Measurements from ENCODE around the gene FMNL1. TPM values are rescaled to one million over a fixed set of nuclear protein-coding genes. Genes with fewer than 3 reads are reported as not detected.

FMNL1 gene
- total RNA-seq, 1 experiment from 2014 or later: 3.0 TPM

DNA sequence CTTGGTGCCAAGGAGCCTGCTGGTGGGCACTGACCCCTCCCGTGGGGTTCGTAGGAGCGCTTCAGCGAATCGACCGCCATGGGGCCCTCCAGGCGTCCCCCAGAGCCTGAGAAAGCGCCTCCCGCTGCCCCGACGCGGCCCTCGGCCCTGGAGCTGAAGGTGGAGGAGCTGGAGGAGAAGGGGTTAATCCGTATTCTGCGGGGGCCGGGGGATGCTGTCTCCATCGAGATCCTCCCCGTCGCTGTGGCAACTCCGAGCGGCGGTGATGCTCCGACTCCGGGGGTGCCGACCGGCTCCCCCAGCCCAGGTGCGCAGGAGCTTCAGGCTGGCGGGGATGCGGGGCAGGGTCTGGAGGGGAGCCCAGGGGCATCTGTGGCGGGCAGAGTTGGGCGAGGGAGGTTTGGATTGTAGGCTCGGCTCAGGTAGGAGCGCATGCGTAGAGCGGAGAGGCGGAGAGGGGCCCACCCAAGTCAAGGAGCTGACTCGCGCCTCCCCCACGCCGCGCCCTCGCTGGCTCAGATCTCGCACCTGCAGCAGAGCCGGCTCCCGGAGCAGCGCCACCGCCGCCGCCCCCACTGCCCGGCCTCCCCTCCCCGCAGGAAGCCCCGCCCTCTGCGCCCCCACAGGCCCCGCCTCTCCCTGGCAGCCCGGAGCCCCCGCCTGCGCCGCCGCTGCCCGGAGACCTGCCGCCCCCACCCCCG is 19.8 kb downstream of the FMNL1 start:
- H3K9me3 ChIP-seq: no peaks in the 10 kb centered on the region
- BruUV-seq (replicated peaks): no TSS peak
- peak overlapping the region; percentile 63 for H3K4me3 Mint-ChIP-seq (ENCODE audit: unreplicated experiment)
- TF ChIP-seq, protein P1, sequence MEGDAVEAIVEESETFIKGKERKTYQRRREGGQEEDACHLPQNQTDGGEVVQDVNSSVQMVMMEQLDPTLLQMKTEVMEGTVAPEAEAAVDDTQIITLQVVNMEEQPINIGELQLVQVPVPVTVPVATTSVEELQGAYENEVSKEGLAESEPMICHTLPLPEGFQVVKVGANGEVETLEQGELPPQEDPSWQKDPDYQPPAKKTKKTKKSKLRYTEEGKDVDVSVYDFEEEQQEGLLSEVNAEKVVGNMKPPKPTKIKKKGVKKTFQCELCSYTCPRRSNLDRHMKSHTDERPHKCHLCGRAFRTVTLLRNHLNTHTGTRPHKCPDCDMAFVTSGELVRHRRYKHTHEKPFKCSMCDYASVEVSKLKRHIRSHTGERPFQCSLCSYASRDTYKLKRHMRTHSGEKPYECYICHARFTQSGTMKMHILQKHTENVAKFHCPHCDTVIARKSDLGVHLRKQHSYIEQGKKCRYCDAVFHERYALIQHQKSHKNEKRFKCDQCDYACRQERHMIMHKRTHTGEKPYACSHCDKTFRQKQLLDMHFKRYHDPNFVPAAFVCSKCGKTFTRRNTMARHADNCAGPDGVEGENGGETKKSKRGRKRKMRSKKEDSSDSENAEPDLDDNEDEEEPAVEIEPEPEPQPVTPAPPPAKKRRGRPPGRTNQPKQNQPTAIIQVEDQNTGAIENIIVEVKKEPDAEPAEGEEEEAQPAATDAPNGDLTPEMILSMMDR (IDR thresholded peaks at IDR 0.05; ENCODE audit: insufficient read depth in 1 of 2, low read depth in 1 of 2, low read length in 1 of 2, severe bottlenecking in 1 of 2, unreplicated experiment in 1 of 2): no peak
- H3K27ac Mint-ChIP-seq (ENCODE audit: unreplicated experiment): no peak overlapping the region
- H3K36me3 Mint-ChIP-seq (ENCODE audit: insufficient read depth, unreplicated experiment): peaks cover 14% of the 10 kb centered on the region
- H3K27me3 ChIP-seq (replicated peaks; ENCODE audit: control insufficient read depth, insufficient read depth, low read length): no peaks in the 10 kb centered on the region
- peaks cover 3% of the 10 kb centered on the region for H3K4me1 Mint-ChIP-seq (ENCODE audit: low read depth, unreplicated experiment)
- H3K4me3 ChIP-seq (ENCODE audit: low read depth, low read length): peak overlapping the region; percentile 25
- no peaks in the 10 kb centered on the region for H3K36me3 ChIP-seq (ENCODE audit: control insufficient read depth, insufficient read depth, low read length)
- intact Hi-C loops (cut with micrococcal nuclease; ENCODE audit: unreplicated experiment): no loop called here
- peaks cover 3% of the 10 kb centered on the region for H3K27me3 Mint-ChIP-seq (ENCODE audit: insufficient read depth, unreplicated experiment)
- DNase-seq: peak in 1 of 2 experiments; percentile 56
- POLR2A ChIA-PET: interaction anchor here (1.4 kb wide), 1 partner anchor 80 kb away, joined by 7 read pairs; the partner anchor contains the start of gene HEXIM2
- H3K9me3 Mint-ChIP-seq (ENCODE audit: unreplicated experiment): no peaks in the 10 kb centered on the region
- peaks cover 7% of the 10 kb centered on the region for H3K4me1 ChIP-seq
- CTCF ChIA-PET: interaction anchor here (0.6 to 2.5 kb wide), 5 partner anchors 22 to 144 kb away, joined by 3 to 12 read pairs (median 5); partner anchors contain the start of gene ACBD4

GRCh38 chr17:45242029-45242414 is 20.3 kb downstream of the FMNL1 start:
- Histone ChIP-seq H3K27me3 (replicated peaks; ENCODE audit: control insufficient read depth, insufficient read depth, low read length) (no peaks in the 10 kb centered on the region), H3K4me3 (ENCODE audit: low read depth, low read length) (no peak overlapping the region), H3K4me1 (peaks cover 10% of the 10 kb centered on the region), H3K9me3 (no peaks in the 10 kb centered on the region), H3K36me3 (ENCODE audit: control insufficient read depth, insufficient read depth, low read length) (no peaks in the 10 kb centered on the region)
- TF ChIP-seq, protein P1 (IDR thresholded peaks at IDR 0.05; ENCODE audit: insufficient read depth in 1 of 2, low read depth in 1 of 2, low read length in 1 of 2, severe bottlenecking in 1 of 2, unreplicated experiment in 1 of 2): no peak
- intact Hi-C loops (cut with micrococcal nuclease; ENCODE audit: unreplicated experiment): no loop called here
- Mint-ChIP-seq H3K27me3 (ENCODE audit: insufficient read depth, unreplicated experiment) (peaks cover 3% of the 10 kb centered on the region), H3K9me3 (ENCODE audit: unreplicated experiment) (no peaks in the 10 kb centered on the region), H3K4me1 (ENCODE audit: low read depth, unreplicated experiment) (peaks cover 9% of the 10 kb centered on the region), H3K27ac (ENCODE audit: unreplicated experiment) (no peak overlapping the region), H3K4me3 (ENCODE audit: unreplicated experiment) (peak overlapping the region; percentile 28), H3K36me3 (ENCODE audit: insufficient read depth, unreplicated experiment) (peaks cover 14% of the 10 kb centered on the region)
- no TSS peak for BruUV-seq (replicated peaks)
- ChIA-PET POLR2A (interaction anchor here (1.4 kb wide), 1 partner anchor 81 kb away, joined by 7 read pairs; the partner anchor contains the start of gene HEXIM2), CTCF (interaction anchor here (0.6 to 2.5 kb wide), 4 partner anchors 36 to 143 kb away, joined by 3 to 12 read pairs (median 4); partner anchors contain the start of gene ACBD4)
- DNase-seq: no peak

DNA sequence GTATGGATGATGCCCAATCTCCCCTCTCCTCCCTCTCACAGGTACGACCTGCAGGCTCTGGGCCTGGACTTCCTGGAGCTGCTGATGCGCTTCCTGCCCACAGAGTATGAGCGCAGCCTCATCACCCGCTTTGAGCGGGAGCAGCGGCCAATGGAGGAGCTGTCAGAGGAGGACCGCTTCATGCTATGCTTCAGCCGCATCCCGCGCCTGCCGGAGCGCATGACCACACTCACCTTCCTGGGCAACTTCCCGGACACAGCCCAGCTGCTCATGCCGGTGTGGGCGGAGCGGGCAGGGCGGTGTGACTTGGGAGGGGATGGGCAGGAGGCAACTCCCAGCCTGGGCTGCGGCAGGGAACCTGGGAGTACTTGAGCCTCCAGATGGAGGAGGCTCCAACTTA is 22.1 kb downstream of the FMNL1 start:
- Mint-ChIP-seq H3K36me3 (ENCODE audit: insufficient read depth, unreplicated experiment) (peaks cover 21% of the 10 kb centered on the region), H3K4me3 (ENCODE audit: unreplicated experiment) (no peak overlapping the region), H3K27ac (ENCODE audit: unreplicated experiment) (no peak overlapping the region), H3K4me1 (ENCODE audit: low read depth, unreplicated experiment) (peaks cover 10% of the 10 kb centered on the region), H3K27me3 (ENCODE audit: insufficient read depth, unreplicated experiment) (peaks cover 3% of the 10 kb centered on the region), H3K9me3 (ENCODE audit: unreplicated experiment) (no peaks in the 10 kb centered on the region)
- intact Hi-C loops (cut with micrococcal nuclease; ENCODE audit: unreplicated experiment): no loop called here
- POLR2A ChIA-PET: interaction anchor here (0.5 kb wide), 1 partner anchor 95 kb away, joined by 4 read pairs; the partner anchor contains the start of gene HEXIM1
- Histone ChIP-seq H3K9me3 (no peaks in the 10 kb centered on the region), H3K4me1 (peaks cover 12% of the 10 kb centered on the region), H3K4me3 (ENCODE audit: low read depth, low read length) (no peak overlapping the region), H3K27me3 (replicated peaks; ENCODE audit: control insufficient read depth, insufficient read depth, low read length) (no peaks in the 10 kb centered on the region), H3K36me3 (ENCODE audit: control insufficient read depth, insufficient read depth, low read length) (no peaks in the 10 kb centered on the region)
- DNase-seq: no peak
- TF ChIP-seq, protein P1 (IDR thresholded peaks at IDR 0.05; ENCODE audit: insufficient read depth in 1 of 2, low read depth in 1 of 2, low read length in 1 of 2, severe bottlenecking in 1 of 2, unreplicated experiment in 1 of 2): no peak
- CTCF ChIA-PET: interaction anchor here (1.3 kb wide), 1 partner anchor 25 kb away, joined by 3 read pairs; no protein-coding TSS in a partner anchor
- no TSS peak for BruUV-seq (replicated peaks)
